Astrocyte (in vitro differentiated cells and primary cell): ENCODE results near the gene BRICD5.

Source experiments
- CTCF ChIP-seq: IDR thresholded peaks from 2 replicates; pipeline ENCODE4 v1.5.1; 2011; ENCODE audit warnings: low read depth, mild to moderate bottlenecking, inconsistent platforms, low read length, moderate library complexity; ENCODE audit not compliant: insufficient read depth
- EZH2 ChIP-seq: IDR thresholded peaks from 2 replicates; pipeline ENCODE4 v1.6.1; 2012; ENCODE audit warnings: mild to moderate bottlenecking, low read length, inconsistent platforms; ENCODE audit not compliant: insufficient read depth

DNA sequence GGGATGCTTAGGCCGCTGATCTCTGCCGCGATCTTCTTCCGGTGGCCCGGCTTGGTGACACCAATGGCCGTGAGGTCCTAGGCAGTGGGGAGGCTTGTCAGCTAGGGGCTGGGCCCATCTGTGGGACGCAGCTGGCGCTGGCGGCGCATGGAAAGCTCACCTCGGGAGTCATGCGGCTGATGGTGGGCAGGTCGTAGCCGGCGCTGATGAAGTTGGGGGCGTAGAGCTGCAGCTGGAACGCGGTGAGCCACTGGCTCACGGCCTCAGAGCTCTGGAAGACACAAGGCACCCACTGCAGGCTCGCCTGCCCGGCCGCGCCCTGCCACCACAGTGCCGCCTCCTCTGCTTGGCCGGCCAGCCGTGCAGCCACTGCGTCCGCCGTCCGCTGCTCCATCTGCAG, 27.0 kb downstream of the BRICD5 start:
- TF ChIP-seq CTCF (no peak), EZH2 (no peak)
